ENCODE results near the gene TRPM5. TPM values are rescaled to one million over a fixed set of nuclear protein-coding genes. Genes with fewer than 3 reads are reported as not detected.

The TRPM5 gene
- total and polyA plus RNA-seq, 3 donors from 2014 or later, result 0.46 to 1.1 (median 0.94) TPM

DNA sequence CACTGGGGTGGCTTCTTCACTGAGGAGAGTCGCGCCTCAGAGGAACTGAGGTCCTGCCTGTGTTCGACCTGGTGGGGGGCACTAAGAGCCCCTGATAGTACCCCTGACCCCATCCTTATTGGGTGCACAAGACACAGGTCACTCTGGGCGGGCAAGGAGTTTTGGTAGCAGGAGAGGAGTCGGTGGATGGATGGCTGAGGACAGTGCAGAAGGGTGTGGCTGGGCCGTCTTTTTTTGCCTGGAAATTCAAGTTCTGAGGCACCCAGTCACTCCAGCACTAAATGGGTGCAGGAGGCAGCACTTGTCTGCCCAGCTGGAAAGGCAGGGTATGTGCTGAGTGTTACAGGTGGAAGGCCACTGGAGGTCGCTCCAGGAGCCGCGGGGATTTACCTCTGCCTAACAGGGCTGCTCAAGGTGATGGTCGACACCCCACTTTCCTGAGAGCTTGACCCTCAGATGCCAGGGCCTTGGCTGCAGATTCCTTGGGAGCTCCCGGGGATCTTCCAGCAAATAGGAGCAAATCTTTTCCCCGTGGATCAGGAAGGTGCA lies 42.8 kb downstream of the TRPM5 start:
- Histone ChIP-seq H3K4me3 (peak overlapping the region; percentile 92 to 94), H3K36me3 (ENCODE audit: low read depth, missing control alignments) (no peaks in the 10 kb centered on the region), H3K27ac (peak overlapping the region; percentile 80 to 92), H3K4me1 (peaks cover 18% of the 10 kb centered on the region), H3K27me3 (no peaks in the 10 kb centered on the region), H3K9me3 (no peaks in the 10 kb centered on the region)
- WGBS, 2 donors, result 13 to 22% methylated on average over 8 to 12 of the region's 12 CpGs
- TF ChIP-seq, protein P1, sequence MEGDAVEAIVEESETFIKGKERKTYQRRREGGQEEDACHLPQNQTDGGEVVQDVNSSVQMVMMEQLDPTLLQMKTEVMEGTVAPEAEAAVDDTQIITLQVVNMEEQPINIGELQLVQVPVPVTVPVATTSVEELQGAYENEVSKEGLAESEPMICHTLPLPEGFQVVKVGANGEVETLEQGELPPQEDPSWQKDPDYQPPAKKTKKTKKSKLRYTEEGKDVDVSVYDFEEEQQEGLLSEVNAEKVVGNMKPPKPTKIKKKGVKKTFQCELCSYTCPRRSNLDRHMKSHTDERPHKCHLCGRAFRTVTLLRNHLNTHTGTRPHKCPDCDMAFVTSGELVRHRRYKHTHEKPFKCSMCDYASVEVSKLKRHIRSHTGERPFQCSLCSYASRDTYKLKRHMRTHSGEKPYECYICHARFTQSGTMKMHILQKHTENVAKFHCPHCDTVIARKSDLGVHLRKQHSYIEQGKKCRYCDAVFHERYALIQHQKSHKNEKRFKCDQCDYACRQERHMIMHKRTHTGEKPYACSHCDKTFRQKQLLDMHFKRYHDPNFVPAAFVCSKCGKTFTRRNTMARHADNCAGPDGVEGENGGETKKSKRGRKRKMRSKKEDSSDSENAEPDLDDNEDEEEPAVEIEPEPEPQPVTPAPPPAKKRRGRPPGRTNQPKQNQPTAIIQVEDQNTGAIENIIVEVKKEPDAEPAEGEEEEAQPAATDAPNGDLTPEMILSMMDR (IDR thresholded peaks at IDR 0.05), result no peak
- no peak for TF ChIP-seq POLR2A (IDR thresholded peaks at IDR 0.05)
- no peak for DNase-seq
- intact Hi-C loops (cut with DNase I; ENCODE audit: low total_unique reads), result no loop called here

GRCh38 chr11:2400762-2401435 lies 43.4 kb downstream of the TRPM5 start:
- no peaks in the 10 kb centered on the region for H3K36me3 ChIP-seq (ENCODE audit: low read depth, missing control alignments)
- intact Hi-C loops (cut with DNase I; ENCODE audit: low total_unique reads), result no loop called here

GRCh38 chr11:2400069-2400761 lies 44.1 kb downstream of the TRPM5 start, which contains the start of gene TSSC4:
TSS of gene TSSC4 (plus strand) at chr11:2400750. CDS start at chr11:2402634, 1,884 bp downstream.
- WGBS, 2 donors, result 0 to 1% methylated on average over 9 to 56 of the region's 66 CpGs
- peak; percentile 87 for TF ChIP-seq POLR2A (IDR thresholded peaks at IDR 0.05)
- TF ChIP-seq, protein P1 (IDR thresholded peaks at IDR 0.05), result peak; percentile 92 to 100 (median 99)

More at GRCh38 chr11:2400762-2401435, 43.4 kb downstream of the TRPM5 start:
- Histone ChIP-seq H3K9me3 (no peaks in the 10 kb centered on the region), H3K4me1 (peaks cover 18% of the 10 kb centered on the region), H3K4me3 (peak overlapping the region; percentile 92 to 94), H3K27ac (peak overlapping the region; percentile 80 to 92), H3K27me3 (no peaks in the 10 kb centered on the region)
- WGBS, 2 donors, result 0 to 1% methylated on average over 31 to 42 of the region's 55 CpGs
- no peak for TF ChIP-seq POLR2A (IDR thresholded peaks at IDR 0.05)
- TF ChIP-seq, protein P1 (IDR thresholded peaks at IDR 0.05), result no peak
- DNase-seq, result no peak

GRCh38 chr11:2399488-2400068 lies 44.7 kb downstream of the TRPM5 start:
- Histone ChIP-seq H3K9me3 (no peaks in the 10 kb centered on the region), H3K27ac (peak overlapping the region; percentile 85 to 95), H3K4me3 (peak overlapping the region; percentile 67 to 94), H3K27me3 (no peaks in the 10 kb centered on the region), H3K4me1 (peaks cover 18% of the 10 kb centered on the region), H3K36me3 (ENCODE audit: low read depth, missing control alignments) (no peaks in the 10 kb centered on the region)
- TF ChIP-seq POLR2A (IDR thresholded peaks at IDR 0.05), result no peak
- TF ChIP-seq, protein P1 (IDR thresholded peaks at IDR 0.05), result no peak
- intact Hi-C loops (cut with DNase I; ENCODE audit: low total_unique reads), result no loop called here
- WGBS, 2 donors, result 2 to 16% methylated on average over 3 to 23 of the region's 23 CpGs
- no peak for DNase-seq

More at GRCh38 chr11:2400069-2400761, 44.1 kb downstream of the TRPM5 start, which contains the start of gene TSSC4:
- Histone ChIP-seq H3K9me3 (no peaks in the 10 kb centered on the region), H3K27me3 (no peaks in the 10 kb centered on the region), H3K36me3 (ENCODE audit: low read depth, missing control alignments) (no peaks in the 10 kb centered on the region), H3K27ac (peak within 1 kb of the TSS; percentile 85 to 95), H3K4me3 (peak within 1 kb of the TSS; percentile 92 to 94), H3K4me1 (peaks cover 18% of the 10 kb centered on the region)
- intact Hi-C loops (cut with DNase I; ENCODE audit: low total_unique reads), result no loop called here
- DNase-seq, result peak; percentile 100

All from testis (tissue), 3 donors.